Measurements from ENCODE around the gene MS4A4A. TPM values are rescaled to one million over a fixed set of nuclear protein-coding genes. Genes with fewer than 3 reads are reported as not detected.
"Not testable (repeated sequence)": the region's sequence is repeated elsewhere in the genome, so short reads cannot be mapped to it uniquely, and the experiment has no call there.

Gene MS4A4A
- total and polyA plus RNA-seq, 9 of the 15 experiments (the other 6 are each of a cell fraction or from before 2014, with no cell fraction given), result 0.77 to 41.4 (median 10.1) TPM

- BruUV-seq (replicated peaks), result no TSS peak
- Histone ChIP-seq H3K27ac (ENCODE audit: extremely low read depth, low read depth, low read length) (no peak overlapping the region), H3K27me3 (ENCODE audit: control insufficient read depth in 2 of 2, insufficient read depth in 2 of 2, low read length in 2 of 2) (no peaks in the 10 kb centered on the region), H3K9ac (ENCODE audit: insufficient read depth in 1 of 2, low read depth in 2 of 2, low read length in 2 of 2) (no peak overlapping the region), H3K9me1 (ENCODE audit: control insufficient read depth, insufficient read depth, low read length) (no peaks in the 10 kb centered on the region), H3K4me2 (ENCODE audit: insufficient read depth, low read length) (no peak overlapping the region), H3K4me1 (replicated peaks in 1 of 2; ENCODE audit: control insufficient read depth in 2 of 2, insufficient read depth in 2 of 2, low read length in 2 of 2) (no peaks in the 10 kb centered on the region; a peak in 1 of 5 replicates), H4K20me1 (replicated peaks; ENCODE audit: control insufficient read depth, insufficient read depth, low read length) (no peaks in the 10 kb centered on the region), H3K9me3 (replicated peaks; ENCODE audit: control insufficient read depth, insufficient read depth, low read depth, low read length) (no peaks in the 10 kb centered on the region), H3K36me3 (ENCODE audit: control insufficient read depth, insufficient read depth, low read length) (no peaks in the 10 kb centered on the region), H3K79me2 (ENCODE audit: control insufficient read depth, insufficient read depth, low read length) (no peaks in the 10 kb centered on the region), H3K4me3 (no peak overlapping the region), H2AFZ (ENCODE audit: low read depth, low read length) (no peak overlapping the region)
- no peak for DNase-seq (ENCODE audit: extremely low read depth in 1 of 4, low spot score in 3 of 4)
- CTCF ChIA-PET (ENCODE audit: low intra/inter-chr PET ratio), result no interaction called here
- WGBS (ENCODE audit: insufficient coverage, low coverage, missing lambda C conversion rate), result 9% methylated on average over 2 of the region's 2 CpGs
- ATAC-seq, result no peak
- TF ChIP-seq CBFB (CRISPR knock-in tag; IDR thresholded peaks at IDR 0.05), result no peak
- TF ChIP-seq LARP7 (IDR thresholded peaks at IDR 0.05), result no peak
- TF ChIP-seq, protein P1, sequence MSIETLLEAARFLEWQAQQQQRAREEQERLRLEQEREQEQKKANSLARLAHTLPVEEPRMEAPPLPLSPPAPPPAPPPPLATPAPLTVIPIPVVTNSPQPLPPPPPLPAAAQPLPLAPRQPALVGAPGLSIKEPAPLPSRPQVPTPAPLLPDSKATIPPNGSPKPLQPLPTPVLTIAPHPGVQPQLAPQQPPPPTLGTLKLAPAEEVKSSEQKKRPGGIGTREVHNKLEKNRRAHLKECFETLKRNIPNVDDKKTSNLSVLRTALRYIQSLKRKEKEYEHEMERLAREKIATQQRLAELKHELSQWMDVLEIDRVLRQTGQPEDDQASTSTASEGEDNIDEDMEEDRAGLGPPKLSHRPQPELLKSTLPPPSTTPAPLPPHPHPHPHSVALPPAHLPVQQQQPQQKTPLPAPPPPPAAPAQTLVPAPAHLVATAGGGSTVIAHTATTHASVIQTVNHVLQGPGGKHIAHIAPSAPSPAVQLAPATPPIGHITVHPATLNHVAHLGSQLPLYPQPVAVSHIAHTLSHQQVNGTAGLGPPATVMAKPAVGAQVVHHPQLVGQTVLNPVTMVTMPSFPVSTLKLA (conservative IDR thresholded peaks at IDR 0.05), result no peak
- TF ChIP-seq TCFL5 (CRISPR knock-in tag; conservative IDR thresholded peaks at IDR 0.05), result no peak
- TF ChIP-seq POU5F1 (IDR thresholded peaks at IDR 0.05; ENCODE audit: borderline replicate concordance, low read depth, low read length, partially characterized antibody), result no peak
- no peak for TF ChIP-seq CREB3 (tag; conservative IDR thresholded peaks at IDR 0.05; ENCODE audit: low read depth)
- TF ChIP-seq SRSF9 (IDR thresholded peaks at IDR 0.05; ENCODE audit: borderline replicate concordance, low read depth, low read length), result no peak
- TF ChIP-seq THAP12 (CRISPR knock-in tag; IDR thresholded peaks at IDR 0.05), result no peak
- no peak for TF ChIP-seq ZNF217 (CRISPR knock-in tag; IDR thresholded peaks at IDR 0.05)
- no peak for TF ChIP-seq KLF10 (CRISPR knock-in tag; IDR thresholded peaks at IDR 0.05)
- no peak for TF ChIP-seq KDM1A (IDR thresholded peaks at IDR 0.05)
- in situ Hi-C loops (cut with MboI), result no loop called here
- intact Hi-C loops (cut with micrococcal nuclease), result no loop called here
- POLR2A ChIA-PET, result interaction anchor here (0.7 kb wide), 1 partner anchor 13 kb away, joined by 5 read pairs; no protein-coding TSS in a partner anchor
- no peak for FAIRE-seq
These were observed 1.8 kb downstream of the MS4A4A start for GRCh38 chr11:60282286-60282685.

GRCh38 chr11:60285411-60286126 is 5.1 kb downstream of the MS4A4A start:
- CTCF ChIA-PET (ENCODE audit: low intra/inter-chr PET ratio); in situ Hi-C loops (cut with MboI); H3K79me2 ChIP-seq (ENCODE audit: control insufficient read depth, insufficient read depth, low read length); DNase-seq (ENCODE audit: extremely low read depth in 1 of 4, low spot score in 3 of 4); FAIRE-seq; H3K27ac ChIP-seq (ENCODE audit: extremely low read depth, low read depth, low read length); H3K4me2 ChIP-seq (ENCODE audit: insufficient read depth, low read length); H3K9me3 ChIP-seq (replicated peaks; ENCODE audit: control insufficient read depth, insufficient read depth, low read depth, low read length); POLR2A ChIA-PET; H3K4me1 ChIP-seq (replicated peaks in 1 of 2; ENCODE audit: control insufficient read depth in 2 of 2, insufficient read depth in 2 of 2, low read length in 2 of 2); H2AFZ ChIP-seq (ENCODE audit: low read depth, low read length); BruUV-seq (replicated peaks); H3K9me1 ChIP-seq (ENCODE audit: control insufficient read depth, insufficient read depth, low read length); H3K27me3 ChIP-seq (ENCODE audit: control insufficient read depth in 2 of 2, insufficient read depth in 2 of 2, low read length in 2 of 2); H3K9ac ChIP-seq (ENCODE audit: insufficient read depth in 1 of 2, low read depth in 2 of 2, low read length in 2 of 2); H3K36me3 ChIP-seq (ENCODE audit: control insufficient read depth, insufficient read depth, low read length); ATAC-seq; H4K20me1 ChIP-seq (replicated peaks; ENCODE audit: control insufficient read depth, insufficient read depth, low read length); H3K4me3 ChIP-seq; intact Hi-C loops (cut with micrococcal nuclease): not testable (repeated sequence)
- 12% methylated on average over 7 of the region's 7 CpGs for WGBS (ENCODE audit: insufficient coverage, low coverage, missing lambda C conversion rate)
